ACHN (cell line): Measurements from ENCODE around the gene YPEL5.
"Not testable (repeated sequence)": the region's sequence is repeated elsewhere in the genome, so short reads cannot be mapped to it uniquely, and the experiment has no call there.

ENCODE experiments used
- DNase-seq: peaks from one replicate; pipeline ENCODE4 v3.0.0-alpha.2; 2015
- in situ Hi-C: cut with HindIII; loops from 2 replicates; pipeline ENCODE4 v1.10.0; 2017; ENCODE audit warnings: low sequenced_read_pairs, low pct_ligation_motif_present, low pct_unique_long_range_greater_than_20kb

Gene YPEL5

DNA sequence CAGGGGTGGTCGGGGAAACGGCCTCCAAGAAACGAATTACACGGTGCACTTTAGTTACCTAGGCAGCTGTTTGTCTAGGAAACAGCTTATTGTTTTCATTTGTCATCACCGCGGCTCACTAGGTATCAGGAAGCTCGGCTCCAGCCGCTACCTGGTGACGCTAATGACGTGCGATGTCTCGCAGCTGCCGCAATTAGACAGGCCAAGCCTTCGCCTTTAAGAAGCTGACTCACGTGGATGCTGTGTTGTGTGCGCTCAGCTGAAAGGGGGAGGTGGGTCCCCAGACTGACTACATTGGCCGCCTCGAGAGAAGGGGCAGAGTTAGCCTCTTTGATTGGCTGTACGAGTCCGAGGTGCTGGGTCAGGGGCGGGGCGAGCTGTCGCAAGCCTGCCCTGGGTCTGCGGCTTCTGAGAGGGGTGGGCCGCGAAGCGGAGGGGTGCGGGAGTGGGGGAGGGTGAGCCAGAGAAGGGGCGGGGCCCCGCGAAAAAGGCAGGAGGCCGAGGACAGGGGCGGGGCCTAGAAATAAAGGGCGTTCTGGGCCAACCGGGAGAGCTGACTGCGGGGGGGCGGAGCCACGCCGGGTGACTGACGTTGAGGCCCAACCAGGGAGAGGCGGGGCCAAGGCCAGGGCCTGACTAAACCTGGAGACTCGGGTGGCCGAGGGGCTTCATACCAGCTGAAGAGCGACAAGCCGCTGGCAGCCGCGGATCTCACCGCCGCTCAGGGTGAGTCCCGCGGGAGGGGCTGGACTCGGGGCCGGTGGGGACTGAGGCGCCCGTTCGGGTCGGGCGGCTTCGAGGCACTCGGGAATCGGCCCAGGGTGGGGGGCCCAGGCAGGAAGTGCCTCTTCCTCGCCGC lies at the start of gene YPEL5:
Gene YPEL5 (plus strand): TSS at position 671 of the 859 bp plus-strand sequence. CDS start 9,645 bp downstream, outside the sequence.
- DNase-seq, result peak; percentile 99
- in situ Hi-C loops, result no loop called here

GRCh38 chr2:30098266-30099005 lies 48.4 kb upstream of the YPEL5 start:
- DNase-seq, result no peak
- in situ Hi-C loops, result no loop called here

GRCh38 chr2:30099366-30099765 lies 47.4 kb upstream of the YPEL5 start:
- in situ Hi-C loops, DNase-seq: not testable (repeated sequence)

DNA sequence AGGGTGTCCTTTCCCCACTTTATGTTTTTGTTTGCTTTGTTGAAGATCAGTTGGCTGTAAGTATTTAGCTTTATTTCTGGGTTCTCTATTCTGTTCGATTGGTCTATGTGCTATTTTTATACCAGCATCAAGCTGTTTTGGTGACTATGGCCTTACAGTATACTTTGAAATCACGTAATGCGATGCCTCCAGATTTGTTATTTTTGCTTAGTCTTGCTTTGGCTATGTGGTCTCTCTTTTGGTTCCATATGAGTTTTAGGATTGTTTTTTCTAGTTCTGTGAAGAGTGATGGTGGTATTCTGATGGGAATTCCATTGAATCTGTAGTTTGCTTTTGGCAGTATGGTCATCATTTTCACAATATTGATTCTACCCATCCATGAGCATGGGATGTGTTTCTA lies 46.1 kb upstream of the YPEL5 start:
- DNase-seq, in situ Hi-C loops: not testable (repeated sequence)

DNA sequence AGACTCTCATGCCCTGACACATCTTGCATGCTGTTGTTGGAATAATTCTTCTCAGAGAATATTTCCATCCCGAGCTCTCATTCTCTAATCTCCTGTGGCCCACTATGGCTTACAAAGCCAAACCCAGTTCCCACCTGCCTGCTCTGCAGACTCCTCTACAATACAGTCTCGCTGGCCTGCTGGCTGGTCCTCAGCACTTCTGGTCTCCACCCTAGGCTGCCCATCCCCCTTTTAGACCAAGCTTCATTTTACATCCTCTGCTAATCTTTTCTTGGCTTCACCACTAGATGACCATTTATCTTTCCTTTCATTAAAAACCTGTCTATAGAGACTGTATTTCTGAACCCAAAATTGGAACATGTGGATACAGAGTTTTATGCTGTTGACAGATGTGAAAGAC lies 42.5 kb upstream of the YPEL5 start:
- DNase-seq, result no peak
- in situ Hi-C loops, result no loop called here

DNA sequence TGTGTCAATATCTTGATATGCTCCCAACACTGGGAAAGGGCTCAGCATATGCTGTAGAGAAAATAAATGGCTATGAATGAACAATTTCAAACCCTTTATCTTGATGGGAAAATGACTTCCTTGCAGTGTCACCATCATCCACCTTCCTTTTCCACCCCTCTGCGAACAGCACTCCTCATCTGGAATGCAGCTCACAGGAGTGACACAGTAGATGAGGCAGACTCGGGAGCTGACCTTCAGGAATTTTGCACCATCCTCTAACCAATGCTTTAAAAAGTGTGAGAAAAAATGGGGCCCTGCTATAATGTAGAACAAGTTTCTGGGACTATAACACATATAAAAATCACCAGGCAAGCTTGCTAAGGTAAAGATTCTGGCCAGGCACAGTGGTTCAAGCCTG lies 41.3 kb upstream of the YPEL5 start:
- in situ Hi-C loops, result no loop called here
- DNase-seq, result no peak

DNA sequence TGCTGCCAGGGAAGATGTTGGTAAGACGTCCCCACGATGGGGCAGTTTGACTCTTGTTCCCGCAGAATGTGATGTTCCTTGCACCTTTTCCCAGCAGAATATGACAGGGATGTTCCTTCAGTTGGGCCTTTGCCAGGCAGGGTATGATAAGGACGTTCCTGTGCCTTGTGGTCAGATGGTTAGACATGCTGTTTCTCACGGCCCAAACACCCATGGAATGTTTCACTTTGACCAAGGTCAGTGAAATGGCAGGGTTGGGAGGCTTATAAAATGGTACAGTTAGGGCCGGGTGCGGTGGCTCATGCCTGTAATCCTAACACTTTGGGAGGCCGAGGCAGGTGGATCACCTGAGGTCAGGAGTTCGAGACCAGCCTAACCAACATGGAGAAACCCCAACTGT lies 40.3 kb upstream of the YPEL5 start:
- peak; percentile 33 for DNase-seq
- in situ Hi-C loops, result no loop called here

DNA sequence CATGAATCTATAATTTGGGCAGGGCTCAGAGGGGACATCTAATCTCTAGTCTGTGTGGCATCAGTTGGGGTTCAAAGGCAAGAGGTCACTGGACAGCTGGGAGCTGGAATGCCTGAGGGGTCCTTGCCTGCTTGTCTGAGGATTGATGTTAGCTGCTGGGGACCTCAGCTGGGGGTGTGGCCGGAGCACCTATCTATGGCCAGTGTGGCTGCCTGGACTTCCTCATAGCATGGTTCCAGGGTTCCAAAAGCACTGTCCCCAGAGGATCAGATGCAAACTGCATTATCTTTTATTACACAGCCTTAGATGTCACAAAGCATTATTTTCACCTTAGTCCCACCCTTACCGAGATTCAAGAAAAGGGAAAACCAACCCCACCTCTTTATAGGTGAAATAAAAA lies 38.6 kb upstream of the YPEL5 start:
- in situ Hi-C loops, result no loop called here
- DNase-seq, result no peak

- no peak for DNase-seq
- in situ Hi-C loops, result no loop called here
Measured at GRCh38 chr2:30108851-30109250, 38.0 kb upstream of the YPEL5 start.

GRCh38 chr2:30109856-30110255 lies 37.0 kb upstream of the YPEL5 start:
- no peak for DNase-seq
- in situ Hi-C loops, result no loop called here

DNA sequence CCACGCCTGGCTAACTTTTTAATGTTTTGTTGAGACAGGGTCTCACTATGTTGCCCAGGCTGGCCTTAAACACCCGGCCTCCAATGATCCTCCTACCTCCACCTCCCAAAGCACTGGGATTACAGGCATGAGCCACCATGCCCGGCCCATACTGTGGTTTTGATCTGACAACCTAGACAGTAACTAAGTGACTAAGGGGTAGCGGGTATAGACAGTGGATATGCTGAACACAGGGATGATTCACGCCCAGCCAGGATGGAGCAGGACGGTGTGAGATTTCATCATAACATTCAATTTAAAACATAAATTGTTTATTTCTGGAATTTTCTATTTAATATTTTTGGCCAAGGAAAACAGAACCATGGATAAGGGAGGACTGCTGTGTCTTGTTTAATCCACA lies 36.0 kb upstream of the YPEL5 start:
- in situ Hi-C loops, result no loop called here
- no peak for DNase-seq

- DNase-seq, in situ Hi-C loops: not testable (repeated sequence)
Measured at GRCh38 chr2:30111186-30111585, 35.6 kb upstream of the YPEL5 start.

GRCh38 chr2:30112561-30112960 lies 34.2 kb upstream of the YPEL5 start:
- in situ Hi-C loops, result no loop called here
- no peak for DNase-seq

- peak; percentile 92 for DNase-seq
- in situ Hi-C loops, result no loop called here
Measured at GRCh38 chr2:30113617-30114293, 33.1 kb upstream of the YPEL5 start.

DNA sequence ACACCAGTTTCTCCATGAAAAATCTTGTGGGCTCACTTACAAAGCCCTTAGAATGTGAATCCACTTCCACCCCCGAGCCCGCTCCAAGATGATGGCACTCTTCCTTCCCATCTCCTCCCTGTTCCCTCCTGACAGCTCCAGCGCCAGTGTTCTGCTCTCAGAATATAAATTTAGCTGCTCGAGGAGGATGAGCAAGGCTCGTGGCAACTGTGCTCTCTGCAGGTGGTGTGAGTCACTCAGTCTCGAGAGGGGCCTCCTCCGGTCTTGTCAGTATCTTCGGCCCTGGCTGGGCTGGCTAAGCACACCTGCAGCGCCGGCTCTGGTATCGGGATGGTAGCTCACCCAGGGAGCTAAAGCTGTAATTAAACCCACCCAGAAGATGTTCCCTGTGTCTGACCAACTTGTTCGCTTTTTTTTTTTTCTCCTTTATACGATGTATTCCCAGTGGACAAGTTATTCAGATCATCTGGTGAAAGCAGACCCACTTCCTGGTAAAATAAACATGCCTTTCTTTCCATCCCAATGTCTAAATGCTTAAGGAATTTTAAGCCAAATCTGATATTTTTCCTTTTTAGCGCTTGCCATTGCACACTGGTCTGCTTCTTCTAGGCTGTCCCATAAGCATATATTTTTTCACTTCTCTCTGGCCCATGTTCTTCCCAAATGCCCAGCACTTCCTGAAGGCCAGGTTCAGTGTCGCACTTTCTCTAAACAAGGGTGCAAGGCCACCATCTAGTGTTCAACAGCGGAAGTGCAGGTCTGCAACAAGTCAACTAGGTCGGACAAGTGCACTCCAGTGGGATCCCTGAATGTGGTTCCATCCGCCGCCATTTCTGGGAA lies 31.4 kb upstream of the YPEL5 start:
- DNase-seq, result peak; percentile 92
- in situ Hi-C loops, result no loop called here

- no peak for DNase-seq
- in situ Hi-C loops, result no loop called here
Measured at GRCh38 chr2:30115981-30116285, 30.9 kb upstream of the YPEL5 start.

- in situ Hi-C loops, result no loop called here
- no peak for DNase-seq
Measured at GRCh38 chr2:30122362-30122761, 24.4 kb upstream of the YPEL5 start.

- in situ Hi-C loops, result no loop called here
- DNase-seq, result no peak
Measured at GRCh38 chr2:30127016-30127893, 19.6 kb upstream of the YPEL5 start.
